ENCODE results near the gene SUPT7L. TPM values are rescaled to one million over a fixed set of nuclear protein-coding genes. Genes with fewer than 3 reads are reported as not detected.

The SUPT7L gene
- total RNA-seq, 2 donors from 2014 or later, result 20.8 to 23.9 TPM

DNA sequence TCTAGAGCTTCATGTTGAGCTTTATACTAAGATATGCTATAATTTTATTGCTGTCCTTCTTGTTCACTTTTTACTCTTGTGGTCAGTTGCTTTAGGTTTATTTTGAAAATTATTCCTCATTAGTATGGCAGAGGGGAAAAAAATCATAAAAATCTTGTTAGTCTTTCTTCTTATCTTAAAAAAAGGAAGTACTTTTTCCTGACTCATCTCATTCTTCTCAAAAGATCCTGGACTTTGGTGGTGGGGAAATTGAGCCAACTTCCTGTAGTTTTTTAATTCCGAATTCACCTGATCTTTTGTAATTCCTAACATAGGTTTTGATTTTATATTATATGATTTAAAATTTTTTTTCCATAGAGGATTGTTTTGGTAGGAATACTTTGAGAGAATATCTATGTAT, 4.0 kb upstream of the SUPT7L start:
- TF ChIP-seq, protein P1, sequence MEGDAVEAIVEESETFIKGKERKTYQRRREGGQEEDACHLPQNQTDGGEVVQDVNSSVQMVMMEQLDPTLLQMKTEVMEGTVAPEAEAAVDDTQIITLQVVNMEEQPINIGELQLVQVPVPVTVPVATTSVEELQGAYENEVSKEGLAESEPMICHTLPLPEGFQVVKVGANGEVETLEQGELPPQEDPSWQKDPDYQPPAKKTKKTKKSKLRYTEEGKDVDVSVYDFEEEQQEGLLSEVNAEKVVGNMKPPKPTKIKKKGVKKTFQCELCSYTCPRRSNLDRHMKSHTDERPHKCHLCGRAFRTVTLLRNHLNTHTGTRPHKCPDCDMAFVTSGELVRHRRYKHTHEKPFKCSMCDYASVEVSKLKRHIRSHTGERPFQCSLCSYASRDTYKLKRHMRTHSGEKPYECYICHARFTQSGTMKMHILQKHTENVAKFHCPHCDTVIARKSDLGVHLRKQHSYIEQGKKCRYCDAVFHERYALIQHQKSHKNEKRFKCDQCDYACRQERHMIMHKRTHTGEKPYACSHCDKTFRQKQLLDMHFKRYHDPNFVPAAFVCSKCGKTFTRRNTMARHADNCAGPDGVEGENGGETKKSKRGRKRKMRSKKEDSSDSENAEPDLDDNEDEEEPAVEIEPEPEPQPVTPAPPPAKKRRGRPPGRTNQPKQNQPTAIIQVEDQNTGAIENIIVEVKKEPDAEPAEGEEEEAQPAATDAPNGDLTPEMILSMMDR (IDR thresholded peaks at IDR 0.05), result no peak

DNA sequence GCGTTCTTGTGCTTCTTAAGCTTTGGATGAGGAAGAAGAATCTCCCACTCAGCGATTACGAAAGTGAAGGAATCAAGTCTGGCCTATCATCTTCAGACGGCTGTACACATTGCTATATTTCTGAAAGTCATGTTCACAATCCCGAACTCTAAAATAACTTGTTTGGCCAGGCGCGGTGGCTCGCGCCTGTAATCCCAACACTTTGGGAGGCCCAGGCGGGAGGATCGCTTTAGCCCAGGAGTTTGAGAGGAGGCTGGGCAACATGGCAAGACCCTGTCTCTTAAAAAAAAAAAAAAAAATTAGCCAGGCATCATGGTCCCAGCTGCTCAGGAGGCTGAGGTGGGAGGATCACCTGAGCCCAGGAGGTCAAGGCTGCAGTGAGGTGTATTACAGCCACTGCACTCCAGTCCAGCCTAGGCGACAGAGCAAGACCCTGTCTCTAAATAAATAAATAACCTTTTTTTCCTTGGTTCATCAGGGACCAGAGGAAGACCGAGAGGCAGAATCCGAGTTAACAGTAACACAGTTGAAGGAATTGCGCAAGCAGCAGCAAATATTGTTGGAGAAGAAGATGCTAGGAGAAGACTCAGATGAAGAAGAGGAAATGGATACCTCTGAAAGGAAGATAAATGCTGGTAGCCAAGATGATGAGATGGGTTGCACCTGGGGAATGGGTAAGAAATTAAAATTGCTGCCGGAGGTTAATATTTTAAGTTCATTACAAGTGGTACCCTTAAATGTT, 1.4 kb upstream of the SUPT7L start:
- Histone ChIP-seq H3K27me3 (no peaks in the 10 kb centered on the region), H3K4me3 (peak overlapping the region; percentile 97), H3K9me3 (no peaks in the 10 kb centered on the region), H3K4me1 (peaks cover 10% of the 10 kb centered on the region), H3K36me3 (peaks cover 10% of the 10 kb centered on the region), H3K9ac (ENCODE audit: low read depth in 2 of 2, low read length in 2 of 2) (peak overlapping the region; percentile 5 to 90), H3K27ac (no peak overlapping the region)
- TF ChIP-seq, protein P1 (IDR thresholded peaks at IDR 0.05), result no peak
- intact Hi-C loops (cut with DNase I), result no loop called here
- no peak for DNase-seq

More for the DNA sequence above, 4.0 kb upstream of the SUPT7L start:
- no peak overlapping the region for H3K4me3 ChIP-seq
- intact Hi-C loops (cut with DNase I), result no loop called here
- no peak for DNase-seq
- H3K36me3 ChIP-seq, result peaks cover 6% of the 10 kb centered on the region
- H3K27ac ChIP-seq, result no peak overlapping the region
- no peak overlapping the region for H3K9ac ChIP-seq (ENCODE audit: low read depth in 2 of 2, low read length in 2 of 2)
- H3K27me3 ChIP-seq, result no peaks in the 10 kb centered on the region
- no peaks in the 10 kb centered on the region for H3K9me3 ChIP-seq
- H3K4me1 ChIP-seq, result peaks cover 10% of the 10 kb centered on the region

DNA sequence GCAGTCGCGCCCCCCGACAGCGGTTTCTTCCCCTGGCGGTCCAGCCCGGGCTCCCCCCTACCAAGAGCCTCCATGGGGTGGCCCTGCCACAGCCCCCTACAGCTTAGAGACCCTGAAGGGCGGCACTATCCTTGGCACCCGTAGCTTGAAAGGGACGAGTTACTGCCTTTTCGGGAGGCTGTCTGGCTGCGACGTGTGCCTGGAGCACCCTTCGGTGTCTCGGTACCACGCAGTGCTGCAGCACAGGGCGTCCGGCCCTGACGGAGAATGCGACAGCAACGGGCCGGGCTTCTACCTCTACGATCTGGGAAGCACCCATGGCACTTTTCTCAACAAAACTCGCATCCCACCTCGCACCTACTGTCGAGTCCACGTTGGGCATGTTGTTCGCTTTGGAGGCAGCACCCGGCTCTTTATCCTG, 750 bp upstream of the SUPT7L start:
- Histone ChIP-seq H3K9ac (ENCODE audit: low read depth in 2 of 2, low read length in 2 of 2) (peak overlapping the region; percentile 87 to 90), H3K9me3 (no peaks in the 10 kb centered on the region), H3K36me3 (peaks cover 5% of the 10 kb centered on the region), H3K27me3 (no peaks in the 10 kb centered on the region), H3K4me3 (peak overlapping the region; percentile 97), H3K4me1 (peaks cover 10% of the 10 kb centered on the region), H3K27ac (peak overlapping the region; percentile 85)
- DNase-seq, result no peak
- intact Hi-C loops (cut with DNase I), result no loop called here
- TF ChIP-seq, protein P1 (IDR thresholded peaks at IDR 0.05), result no peak

DNA sequence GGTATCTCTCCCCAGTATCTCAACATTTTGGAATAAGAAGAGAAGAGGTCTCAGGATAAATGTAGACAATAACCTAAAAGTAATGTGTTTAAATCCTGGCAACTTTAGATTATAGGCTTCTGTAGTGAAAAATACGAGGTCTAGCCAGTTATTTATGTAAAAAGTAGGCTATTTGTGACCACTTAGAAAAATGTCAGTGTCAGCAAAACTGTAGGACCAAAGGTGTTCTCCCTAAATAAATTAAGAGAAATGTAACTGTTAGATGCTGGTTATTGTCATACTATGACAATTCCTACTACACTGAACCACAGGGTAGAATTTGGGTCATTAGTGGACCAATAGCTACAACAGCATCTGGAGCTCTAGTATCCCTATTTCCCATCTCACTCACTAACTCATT, 2.0 kb downstream of the SUPT7L start:
- intact Hi-C loops (cut with DNase I), result no loop called here
- Histone ChIP-seq H3K36me3 (peaks cover 14% of the 10 kb centered on the region), H3K4me3 (no peak overlapping the region), H3K27me3 (no peaks in the 10 kb centered on the region), H3K27ac (no peak overlapping the region), H3K4me1 (peaks cover 10% of the 10 kb centered on the region), H3K9ac (ENCODE audit: low read depth in 2 of 2, low read length in 2 of 2) (no peak overlapping the region), H3K9me3 (no peaks in the 10 kb centered on the region)
- no peak for DNase-seq
- TF ChIP-seq, protein P1 (IDR thresholded peaks at IDR 0.05), result no peak

DNA sequence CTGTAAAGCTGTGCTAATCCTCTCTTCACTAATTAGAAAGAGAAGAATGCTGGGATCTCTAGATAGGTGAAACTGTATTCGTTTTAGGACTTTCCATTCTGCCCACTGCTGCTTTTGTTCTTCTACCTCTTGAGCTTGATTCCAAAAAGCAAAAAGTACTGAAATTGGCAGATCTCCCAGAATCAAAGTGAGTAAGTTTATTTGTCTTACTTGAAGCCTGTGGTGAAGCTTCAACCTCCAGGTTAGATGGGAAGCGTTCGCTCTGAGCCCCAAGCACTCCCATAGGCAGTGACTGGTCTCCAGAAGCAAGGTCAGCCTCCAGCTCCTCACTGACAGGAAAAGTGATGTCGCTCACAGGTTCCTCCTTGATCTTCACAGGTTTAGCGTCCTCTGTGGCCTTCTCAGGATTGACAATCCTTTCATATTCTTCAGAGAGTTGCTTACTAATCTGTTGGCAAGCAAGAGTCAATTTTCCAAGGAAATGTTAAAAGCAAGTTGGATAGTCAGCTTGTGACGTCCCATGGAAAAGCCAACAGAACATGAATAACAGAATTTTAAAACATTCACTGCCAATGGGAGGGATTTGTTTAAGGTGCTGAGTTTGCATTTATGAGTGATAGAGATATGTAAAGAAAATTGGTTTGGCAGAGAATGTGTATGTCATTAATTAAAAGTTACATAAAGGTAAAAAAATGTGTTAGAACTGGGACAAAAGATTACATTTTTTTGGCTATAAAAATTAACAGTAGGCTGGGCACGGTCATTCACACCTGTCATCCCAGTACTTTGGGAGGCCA, 8.1 kb downstream of the SUPT7L start:
- TF ChIP-seq, protein P1 (IDR thresholded peaks at IDR 0.05), result no peak
- H3K27me3 ChIP-seq, result no peaks in the 10 kb centered on the region
- no peak overlapping the region for H3K9ac ChIP-seq (ENCODE audit: low read depth in 2 of 2, low read length in 2 of 2)
- H3K36me3 ChIP-seq, result peaks cover 13% of the 10 kb centered on the region
- intact Hi-C loops (cut with DNase I), result no loop called here
- no peaks in the 10 kb centered on the region for H3K4me1 ChIP-seq
- no peaks in the 10 kb centered on the region for H3K9me3 ChIP-seq
- no peak overlapping the region for H3K27ac ChIP-seq
- DNase-seq, result no peak
- no peak overlapping the region for H3K4me3 ChIP-seq

Measured in colonic mucosa (tissue), 4 donors.